HCT116 (cell line): Measurements from ENCODE around the gene TCF12.

Experiments
- EZH2 ChIP-seq: fragments of 200-600 bp; sonication (generic); IDR thresholded peaks from 2 replicates; pipeline ENCODE4 v1.6.1; 2017; ENCODE audit warnings: antibody characterized with exemption, mixed run types
- EZH2phosphoT487 ChIP-seq: fragments of 200-600 bp; IDR thresholded peaks from 2 replicates; pipeline ENCODE4 v1.6.1; 2018; ENCODE audit warnings: antibody characterized with exemption, borderline replicate concordance
- POLR2A ChIP-seq: IDR thresholded peaks from 2 replicates; pipeline ENCODE4 v1.7.0; 2011; ENCODE audit warnings: borderline replicate concordance; ENCODE audit not compliant: insufficient read depth, insufficient read length; ENCODE audit errors: extremely low read depth
- RAD21 ChIP-seq: IDR thresholded peaks from 2 replicates; pipeline ENCODE4 v1.6.1; 2012; ENCODE audit warnings: low read depth, mild to moderate bottlenecking
- TCF7L2 ChIP-seq: IDR thresholded peaks from 2 replicates; pipeline ENCODE4 v1.7.0; 2011; ENCODE audit warnings: borderline replicate concordance, inconsistent platforms; ENCODE audit not compliant: insufficient read depth, insufficient read length; ENCODE audit errors: extremely low read depth
- ZFX ChIP-seq: fragments of 450-650 bp; IDR thresholded peaks from 2 replicates; pipeline ENCODE4 v1.6.1; 2017
- TF ChIP-seq, protein P1 (sequence below): IDR thresholded peaks from 2 replicates; pipeline ENCODE4 v1.6.1; 2012
- TF ChIP-seq, protein P2 (sequence below), 3 experiments: fragments of 200-600 bp in 1 of 3; sonication (generic) in 1 of 3; IDR thresholded peaks in 2 of 3; conservative IDR thresholded peaks in 1 of 3; 2 replicates each; pipeline ENCODE4 v1.5.1; 2012 to 2017; ENCODE audit warnings: low read depth in 2 of 3, low read length in 2 of 3, antibody characterized with exemption in 1 of 3, borderline replicate concordance in 1 of 3, control low read depth in 1 of 3, mild to moderate bottlenecking in 1 of 3, mixed read lengths in 1 of 3, mixed run types in 1 of 3, moderate library complexity in 1 of 3; ENCODE audit not compliant: insufficient read depth in 1 of 3
- TF ChIP-seq, protein P3 (sequence below): IDR thresholded peaks from 2 replicates; pipeline ENCODE4 v1.6.1; 2011; ENCODE audit warnings: mild to moderate bottlenecking, low read length, moderate library complexity; ENCODE audit not compliant: insufficient replicate concordance; ENCODE audit errors: extremely low read depth

DNA sequence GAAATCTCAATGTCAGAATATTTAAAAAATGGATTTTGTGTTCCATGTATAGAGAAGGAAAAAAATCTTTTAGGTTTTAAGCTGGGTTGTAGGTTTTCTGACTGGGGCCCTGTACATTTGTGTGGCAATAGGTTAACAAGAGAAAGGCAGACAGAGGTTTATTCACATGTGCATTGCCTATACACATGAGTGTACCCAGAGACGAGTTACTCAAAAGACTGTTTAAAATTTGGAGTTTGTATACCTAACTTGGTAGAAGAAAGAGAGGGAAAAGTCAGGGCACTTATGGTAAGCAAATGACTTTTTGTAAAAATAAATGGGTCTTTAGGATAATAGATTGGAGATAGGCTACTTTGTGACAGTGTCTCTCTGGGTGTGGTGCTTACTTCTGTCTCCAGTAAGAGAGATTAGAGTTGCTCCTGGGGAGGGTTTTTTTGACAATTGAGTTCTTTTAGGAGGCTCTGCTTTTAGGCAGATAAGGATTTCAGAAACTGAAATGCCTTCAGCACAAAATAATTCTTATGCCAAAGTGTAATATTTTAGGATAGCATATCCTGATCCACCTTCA lies 225.2 kb downstream of the TCF12 start:
- TF ChIP-seq, protein P1, sequence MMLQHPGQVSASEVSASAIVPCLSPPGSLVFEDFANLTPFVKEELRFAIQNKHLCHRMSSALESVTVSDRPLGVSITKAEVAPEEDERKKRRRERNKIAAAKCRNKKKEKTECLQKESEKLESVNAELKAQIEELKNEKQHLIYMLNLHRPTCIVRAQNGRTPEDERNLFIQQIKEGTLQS = no peak
- TF ChIP-seq POLR2A (no peak), ZFX (no peak), TCF7L2 (no peak), EZH2phosphoT487 (no peak), RAD21 (no peak), EZH2 (no peak)
- TF ChIP-seq, protein P2, sequence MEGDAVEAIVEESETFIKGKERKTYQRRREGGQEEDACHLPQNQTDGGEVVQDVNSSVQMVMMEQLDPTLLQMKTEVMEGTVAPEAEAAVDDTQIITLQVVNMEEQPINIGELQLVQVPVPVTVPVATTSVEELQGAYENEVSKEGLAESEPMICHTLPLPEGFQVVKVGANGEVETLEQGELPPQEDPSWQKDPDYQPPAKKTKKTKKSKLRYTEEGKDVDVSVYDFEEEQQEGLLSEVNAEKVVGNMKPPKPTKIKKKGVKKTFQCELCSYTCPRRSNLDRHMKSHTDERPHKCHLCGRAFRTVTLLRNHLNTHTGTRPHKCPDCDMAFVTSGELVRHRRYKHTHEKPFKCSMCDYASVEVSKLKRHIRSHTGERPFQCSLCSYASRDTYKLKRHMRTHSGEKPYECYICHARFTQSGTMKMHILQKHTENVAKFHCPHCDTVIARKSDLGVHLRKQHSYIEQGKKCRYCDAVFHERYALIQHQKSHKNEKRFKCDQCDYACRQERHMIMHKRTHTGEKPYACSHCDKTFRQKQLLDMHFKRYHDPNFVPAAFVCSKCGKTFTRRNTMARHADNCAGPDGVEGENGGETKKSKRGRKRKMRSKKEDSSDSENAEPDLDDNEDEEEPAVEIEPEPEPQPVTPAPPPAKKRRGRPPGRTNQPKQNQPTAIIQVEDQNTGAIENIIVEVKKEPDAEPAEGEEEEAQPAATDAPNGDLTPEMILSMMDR (IDR thresholded peaks at IDR 0.05 in 2 of 3, conservative IDR thresholded peaks at IDR 0.05 in 1 of 3; ENCODE audit: borderline replicate concordance in 1 of 3, insufficient read depth in 1 of 3, low read depth in 2 of 3, low read length in 2 of 3) = no peak
- TF ChIP-seq, protein P3, sequence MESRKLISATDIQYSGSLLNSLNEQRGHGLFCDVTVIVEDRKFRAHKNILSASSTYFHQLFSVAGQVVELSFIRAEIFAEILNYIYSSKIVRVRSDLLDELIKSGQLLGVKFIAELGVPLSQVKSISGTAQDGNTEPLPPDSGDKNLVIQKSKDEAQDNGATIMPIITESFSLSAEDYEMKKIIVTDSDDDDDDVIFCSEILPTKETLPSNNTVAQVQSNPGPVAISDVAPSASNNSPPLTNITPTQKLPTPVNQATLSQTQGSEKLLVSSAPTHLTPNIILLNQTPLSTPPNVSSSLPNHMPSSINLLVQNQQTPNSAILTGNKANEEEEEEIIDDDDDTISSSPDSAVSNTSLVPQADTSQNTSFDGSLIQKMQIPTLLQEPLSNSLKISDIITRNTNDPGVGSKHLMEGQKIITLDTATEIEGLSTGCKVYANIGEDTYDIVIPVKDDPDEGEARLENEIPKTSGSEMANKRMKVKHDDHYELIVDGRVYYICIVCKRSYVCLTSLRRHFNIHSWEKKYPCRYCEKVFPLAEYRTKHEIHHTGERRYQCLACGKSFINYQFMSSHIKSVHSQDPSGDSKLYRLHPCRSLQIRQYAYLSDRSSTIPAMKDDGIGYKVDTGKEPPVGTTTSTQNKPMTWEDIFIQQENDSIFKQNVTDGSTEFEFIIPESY = no peak
